GM12892 (cell line): Measurements from ENCODE around the gene CAMK1D.

Source experiments
- POLR2A ChIP-seq: IDR thresholded peaks from 2 replicates; pipeline ENCODE4 v1.6.1; 2011; ENCODE audit warnings: low read depth, low read length, control low read depth
- POLR2AphosphoS5 ChIP-seq: IDR thresholded peaks from 2 replicates; pipeline ENCODE4 v1.6.1; 2011; ENCODE audit warnings: low read depth, low read length, control low read depth

DNA sequence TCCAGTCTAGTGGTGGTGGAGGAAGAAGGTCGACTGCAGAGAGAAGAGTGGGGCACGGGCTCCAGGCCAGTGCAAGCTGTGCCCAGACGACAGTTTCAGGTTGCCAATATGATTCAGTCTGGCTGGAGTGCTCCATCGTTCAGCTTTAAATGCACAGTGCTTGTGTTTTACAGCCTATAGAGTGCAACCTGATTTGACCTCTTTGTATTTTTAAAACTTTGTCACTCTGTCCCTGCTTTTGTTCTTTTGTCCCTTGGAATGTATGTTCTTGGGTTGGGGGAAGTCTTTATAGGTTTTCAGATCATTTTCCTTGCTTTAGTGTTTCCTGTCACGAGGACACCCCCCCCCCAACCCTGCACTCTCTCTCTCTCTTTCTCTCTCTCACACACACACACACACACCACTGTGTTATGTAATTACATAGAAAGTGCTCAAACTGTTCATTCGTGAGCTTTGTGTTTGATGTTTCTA, 198.0 kb downstream of the CAMK1D start:
- TF ChIP-seq POLR2A (no peak), POLR2AphosphoS5 (no peak)
